Endodermal cell (in vitro differentiated cells): ENCODE results near the gene FHIP2A. TPM values are rescaled to one million over a fixed set of nuclear protein-coding genes. Genes with fewer than 3 reads are reported as not detected.
A peak's percentile ranks its signal among the peaks of the same experiment; 100 is the strongest.

Source experiments
- DNase-seq: peaks from one replicate; pipeline ENCODE4 v3.0.0-alpha.2; 2017
- H3K27ac ChIP-seq: 2 replicates; pipeline ENCODE4 v1.5.1; 2013; ENCODE audit warnings: mild to moderate bottlenecking, low read depth, low read length, moderate library complexity
- H3K27me3 ChIP-seq: 2 replicates; pipeline ENCODE4 v1.6.1; 2013; ENCODE audit warnings: mild to moderate bottlenecking, low read length, moderate library complexity; ENCODE audit not compliant: insufficient read depth, control insufficient read depth, poor library complexity, severe bottlenecking
- H3K36me3 ChIP-seq: 2 replicates; pipeline ENCODE4 v1.7.0; 2013; ENCODE audit warnings: mild to moderate bottlenecking, low read length, moderate library complexity; ENCODE audit not compliant: control insufficient read depth, insufficient read depth
- H3K4me1 ChIP-seq: one replicate; pipeline ENCODE4 v1.7.0; 2013; ENCODE audit warnings: low read length; ENCODE audit not compliant: control insufficient read depth, insufficient read depth
- H3K4me3 ChIP-seq: 2 replicates; pipeline ENCODE4 v1.5.1; 2013; ENCODE audit warnings: mild to moderate bottlenecking, low read length, moderate library complexity
- H3K9ac ChIP-seq: 2 replicates; pipeline ENCODE4 v1.6.1; 2013; ENCODE audit warnings: mild to moderate bottlenecking, low read length, moderate library complexity; ENCODE audit not compliant: poor library complexity, severe bottlenecking; ENCODE audit errors: extremely low read depth
- H3K9me3 ChIP-seq: 2 replicates; pipeline ENCODE4 v1.6.1; 2013; ENCODE audit warnings: mild to moderate bottlenecking, low read length, moderate library complexity; ENCODE audit not compliant: control insufficient read depth
- H3K27ac Mint-ChIP-seq: 2 replicates; pipeline ENCODE4 v1.8.0; 2020; ENCODE audit warnings: mixed read lengths
- H3K27me3 Mint-ChIP-seq: 2 replicates; pipeline ENCODE4 v1.8.0; 2021; ENCODE audit warnings: mild to moderate bottlenecking, mixed read lengths; ENCODE audit not compliant: insufficient read depth
- H3K36me3 Mint-ChIP-seq: 2 replicates; pipeline ENCODE4 v1.8.0; 2020; ENCODE audit warnings: low read depth, mixed read lengths
- H3K4me1 Mint-ChIP-seq: 2 replicates; pipeline ENCODE4 v1.8.0; 2020; ENCODE audit warnings: mixed read lengths
- H3K4me3 Mint-ChIP-seq: 2 replicates; pipeline ENCODE4 v1.8.0; 2020; ENCODE audit warnings: mild to moderate bottlenecking, moderate library complexity, mixed read lengths
- H3K9me3 Mint-ChIP-seq: 2 replicates; pipeline ENCODE4 v1.8.0; 2020; ENCODE audit warnings: mild to moderate bottlenecking, mixed read lengths
- CTCF ChIP-seq: fragments of 200-600 bp; sonication (generic); conservative IDR thresholded peaks from 2 replicates; pipeline ENCODE4 v1.5.0; 2021; ENCODE audit warnings: antibody characterized with exemption, mild to moderate bottlenecking
- WGBS, 2 experiments: methylation state at CpG; one replicate each; pipeline versions ENCODE4 v1.1.5 to v1.1.7; 2013; ENCODE audit warnings: missing lambda C conversion rate in 2 of 2, mixed read lengths in 1 of 2; ENCODE audit not compliant: insufficient coverage in 1 of 2, insufficient read length in 1 of 2; 5-methylcytosine and 5-hydroxymethylcytosine counted together
- total RNA-seq, 2 donors: library from RNA; stranded (reverse); fragmentation: NEBNext Ultra II Directional in 1 of 2; extraction: Animal tissue kit (Norgen Biotek cat#: 25700) in 1 of 2; gene quantifications; 2 replicates in 1 of 2; 3 replicates in 1 of 2; pipeline ENCODE4 v1.2.1, GENCODE V29; 2021

FHIP2A gene
- total RNA-seq, 2 donors from 2014 or later, result 24.4 to 28.8 TPM

- no peaks in the 10 kb centered on the region for H3K4me1 ChIP-seq
- H3K36me3 ChIP-seq, result no peaks in the 10 kb centered on the region
- no peak overlapping the region for H3K27ac ChIP-seq
- H3K4me3 ChIP-seq, result no peak overlapping the region
- H3K9ac ChIP-seq, result no peak overlapping the region
- no peak overlapping the region for H3K27ac Mint-ChIP-seq
- H3K27me3 Mint-ChIP-seq, result no peaks in the 10 kb centered on the region
- H3K27me3 ChIP-seq, result no peaks in the 10 kb centered on the region
- H3K4me1 Mint-ChIP-seq, result peaks cover 8% of the 10 kb centered on the region
- H3K36me3 Mint-ChIP-seq, result no peaks in the 10 kb centered on the region
- no peaks in the 10 kb centered on the region for H3K9me3 ChIP-seq
- no peak overlapping the region for H3K4me3 Mint-ChIP-seq
- TF ChIP-seq CTCF, result peak; percentile 39
- H3K9me3 Mint-ChIP-seq, result no peaks in the 10 kb centered on the region
- WGBS, 2 experiments, result 60 to 76% methylated on average over 1 to 2 of the region's 2 CpGs
- DNase-seq, result peak; percentile 50
These were observed 40.9 kb upstream of the FHIP2A start for GRCh38 chr10:114780577-114781184.

- DNase-seq, result no peak
- Histone ChIP-seq H3K27me3 (no peaks in the 10 kb centered on the region), H3K9ac (no peak overlapping the region), H3K36me3 (no peaks in the 10 kb centered on the region), H3K27ac (no peak overlapping the region), H3K4me3 (no peak overlapping the region), H3K4me1 (no peaks in the 10 kb centered on the region), H3K9me3 (no peaks in the 10 kb centered on the region)
- Mint-ChIP-seq H3K36me3 (no peaks in the 10 kb centered on the region), H3K4me1 (peaks cover 8% of the 10 kb centered on the region), H3K9me3 (peaks cover 5% of the 10 kb centered on the region), H3K4me3 (no peak overlapping the region), H3K27ac (no peak overlapping the region), H3K27me3 (no peaks in the 10 kb centered on the region)
- TF ChIP-seq CTCF, result no peak
- 92 to 93% methylated on average over 7 of the region's 7 CpGs for WGBS, 2 experiments
These were observed 38.9 kb upstream of the FHIP2A start for GRCh38 chr10:114782666-114783065.

- Histone ChIP-seq H3K27ac (no peak overlapping the region), H3K9me3 (no peaks in the 10 kb centered on the region), H3K27me3 (no peaks in the 10 kb centered on the region), H3K9ac (no peak overlapping the region), H3K36me3 (no peaks in the 10 kb centered on the region), H3K4me3 (no peak overlapping the region), H3K4me1 (no peaks in the 10 kb centered on the region)
- H3K4me3 Mint-ChIP-seq, result no peak overlapping the region
- H3K9me3 Mint-ChIP-seq, result peaks cover 5% of the 10 kb centered on the region
- no peak overlapping the region for H3K27ac Mint-ChIP-seq
- H3K4me1 Mint-ChIP-seq, result peaks cover 8% of the 10 kb centered on the region
- H3K36me3 Mint-ChIP-seq, result no peaks in the 10 kb centered on the region
- WGBS, 2 experiments, result 93% methylated on average over 7 of the region's 7 CpGs
- H3K27me3 Mint-ChIP-seq, result no peaks in the 10 kb centered on the region
- no peak for TF ChIP-seq CTCF
- DNase-seq, result no peak
These were observed 37.9 kb upstream of the FHIP2A start for GRCh38 chr10:114783686-114784085.
